Ovary (tissue), 3 donors: ENCODE data around the gene NEUROG1.

Source experiments
- CTCF ChIP-seq, 3 donors: fragments of 450-650 bp in 2 of 3; fragments of 200-600 bp in 1 of 3; IDR thresholded peaks; one replicate each; pipeline versions ENCODE4 v1.5.1 to v1.8.0; 2016 to 2022; ENCODE audit warnings: antibody characterized with exemption in 3 of 3, mild to moderate bottlenecking in 1 of 3
- POLR2A ChIP-seq: fragments of 450-650 bp; IDR thresholded peaks from one replicate; pipeline ENCODE4 v1.6.1; 2017; ENCODE audit warnings: antibody characterized with exemption, mild to moderate bottlenecking, moderate library complexity
- donor health status: DM: no; HTN: no; CAD: no.

- no peak for TF ChIP-seq POLR2A
- no peak for TF ChIP-seq CTCF (IDR thresholded peaks at IDR 0.05)
Observed at GRCh38 chr5:135571902-135572301, 36.1 kb upstream of the NEUROG1 start.
